Measurements from ENCODE around the gene FAM13C.
"Not testable (repeated sequence)": the region's sequence is repeated elsewhere in the genome, so short reads cannot be mapped to it uniquely, and the experiment has no call there.

Gene FAM13C

DNA sequence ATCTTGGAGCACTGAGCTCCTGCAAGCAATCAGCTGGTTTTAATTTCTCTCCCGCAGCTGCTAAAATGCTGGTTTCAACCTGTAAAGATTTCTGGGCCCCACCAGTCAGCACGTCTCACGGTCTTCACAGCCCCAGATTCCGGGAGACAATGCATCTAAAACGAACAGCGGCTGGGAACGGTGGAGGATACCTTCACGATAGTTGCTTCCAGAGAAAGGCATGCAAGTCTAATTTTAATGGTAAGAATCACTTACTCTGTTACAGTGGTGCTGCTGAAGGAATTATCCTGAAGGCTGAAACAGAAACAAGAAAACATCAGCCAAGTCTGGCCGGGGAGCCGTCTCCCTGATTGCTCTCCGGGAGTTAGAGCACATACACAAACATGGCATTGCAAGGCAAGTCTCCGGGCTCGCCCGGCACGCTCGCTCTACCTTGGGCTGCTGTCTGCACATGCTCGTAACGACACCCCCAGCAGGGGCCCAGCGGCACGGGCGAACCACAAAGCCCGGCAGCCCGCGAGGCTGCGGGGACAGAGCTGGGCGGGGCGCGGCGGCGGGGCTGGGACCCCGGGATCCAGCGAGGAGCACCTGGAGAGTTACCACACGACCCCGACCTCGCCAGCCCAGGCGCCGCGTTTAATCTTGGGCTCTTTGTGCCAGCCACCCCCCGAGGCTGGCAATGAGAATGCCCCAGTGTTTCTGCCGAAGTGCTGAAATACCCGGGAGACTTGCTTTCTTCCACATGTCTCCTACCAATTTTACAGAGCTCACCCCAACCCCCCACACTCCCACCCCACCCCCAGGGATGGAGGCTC lies at the start of gene FAM13C:
FAM13C (minus strand) TSS at position 406 of the 815 bp plus-strand sequence; CDS start at position 317, 89 bp downstream.
- peak; percentile 10 to 16 for DNase-seq

GRCh38 chr10:59405235-59405634 lies 42.9 kb upstream of the FAM13C start:
- DNase-seq = no peak

DNA sequence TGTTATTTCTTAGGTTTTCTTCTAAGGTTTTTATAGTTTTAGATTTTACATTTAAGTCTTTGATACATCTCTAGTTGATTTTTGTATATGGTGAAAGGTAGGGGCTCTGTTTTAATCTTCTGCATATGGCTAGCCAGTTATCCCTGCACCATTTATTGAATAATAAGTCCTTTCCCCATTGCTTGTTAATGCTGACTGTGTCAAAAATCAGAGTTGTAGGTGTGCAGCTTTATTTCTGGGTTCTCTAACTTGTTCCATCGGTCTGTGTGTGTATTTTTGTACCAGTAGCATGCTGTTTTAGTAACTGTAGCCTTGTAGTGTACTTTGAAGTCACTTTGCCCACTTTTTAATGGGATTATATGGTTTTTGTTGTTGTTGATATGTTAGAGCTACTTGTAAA lies 37.9 kb upstream of the FAM13C start:
- no peak for DNase-seq

DNA sequence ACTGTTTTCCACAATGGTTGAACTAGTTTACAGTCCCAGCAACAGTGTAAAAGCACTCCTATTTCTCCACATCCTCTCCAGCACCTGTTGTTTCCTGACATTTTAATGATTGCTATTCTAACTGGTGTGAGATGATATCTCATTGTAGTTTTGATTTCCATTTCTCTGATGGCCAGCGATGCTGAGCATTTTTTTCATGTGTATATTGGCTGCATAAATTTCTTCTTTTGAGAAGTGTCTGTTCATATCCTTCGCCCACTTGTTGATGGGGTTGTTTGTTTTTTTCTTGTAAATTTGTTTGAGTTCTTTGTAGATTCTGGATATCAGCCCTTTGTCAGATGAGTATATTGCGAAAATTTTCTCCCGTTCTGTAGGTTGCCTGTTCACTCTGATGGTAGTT lies 37.0 kb upstream of the FAM13C start:
- DNase-seq = not testable (repeated sequence)

DNA sequence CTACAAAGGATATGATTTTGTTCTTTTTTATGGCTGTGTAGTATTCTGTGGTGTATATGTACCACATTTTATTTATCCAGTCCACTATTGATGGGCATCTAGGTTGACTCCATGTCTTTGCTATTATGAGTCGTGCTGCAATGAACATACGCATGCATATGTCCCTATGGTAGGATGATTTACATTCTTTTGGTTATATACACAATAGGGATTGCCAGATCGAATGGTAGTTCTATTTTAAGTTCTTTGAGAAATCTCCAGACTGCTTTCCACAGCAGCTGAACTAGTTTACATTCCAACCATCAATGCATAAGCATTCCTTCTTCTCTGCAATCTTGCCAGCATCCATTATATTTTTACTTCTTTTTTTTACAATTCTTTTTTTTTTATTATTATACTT lies 35.6 kb upstream of the FAM13C start:
- no peak for DNase-seq

DNA sequence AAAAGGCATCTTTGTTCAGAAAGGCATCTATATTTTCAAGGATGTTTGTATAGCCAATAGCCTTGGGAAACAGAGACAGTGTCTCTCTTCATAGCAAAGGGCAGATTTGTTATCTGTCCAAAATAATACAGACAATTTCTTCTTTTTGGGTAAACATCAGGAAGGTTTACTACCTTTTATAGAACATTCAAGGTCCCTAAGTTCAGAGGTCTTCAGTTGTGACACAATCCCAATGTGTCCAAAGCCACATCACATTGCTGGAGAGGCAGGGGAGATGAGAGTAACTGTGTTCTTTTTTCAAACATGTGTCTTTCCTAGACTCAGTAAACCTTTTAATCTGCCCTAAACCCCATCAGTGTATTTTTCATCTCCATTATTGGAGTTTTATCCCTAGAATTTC lies 33.6 kb upstream of the FAM13C start:
- DNase-seq = no peak

DNA sequence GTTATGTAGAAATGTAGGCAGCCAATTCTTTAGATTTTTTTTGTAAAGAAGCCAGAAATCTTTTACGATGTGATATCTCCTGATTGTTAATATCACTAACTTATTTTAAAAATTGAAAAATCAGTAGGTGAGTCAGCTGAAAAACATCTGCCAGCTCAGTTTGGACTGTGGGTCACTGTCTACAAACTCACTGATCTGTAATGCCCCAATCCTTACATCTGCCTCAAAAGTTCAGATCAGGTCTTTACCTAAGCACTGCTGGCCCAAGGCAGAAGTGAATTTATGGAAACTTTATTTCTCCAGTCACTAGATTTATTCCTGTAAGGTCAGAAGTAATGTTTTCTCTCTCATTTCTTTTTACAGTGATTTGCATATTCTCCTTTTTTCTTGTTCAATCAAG lies 31.0 kb upstream of the FAM13C start:
- DNase-seq = no peak

DNA sequence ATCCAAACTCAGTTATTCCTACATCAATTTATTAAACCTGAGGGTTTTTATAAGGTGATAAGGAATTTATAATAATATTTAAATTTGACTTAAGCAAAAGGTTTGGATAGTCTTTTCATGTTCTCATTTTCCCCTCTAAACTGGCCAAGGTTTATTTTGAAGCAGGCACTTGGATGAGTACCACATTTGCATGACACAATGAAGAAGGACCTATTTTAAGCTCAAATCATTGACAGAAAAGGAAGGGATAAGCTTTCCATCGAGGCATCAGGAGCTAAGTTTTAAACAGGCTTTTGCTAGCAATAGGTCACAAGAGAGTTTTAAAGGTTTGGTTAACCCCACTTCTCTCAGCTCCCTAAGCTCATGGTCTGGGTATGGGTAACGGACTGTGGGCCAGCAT lies 28.7 kb upstream of the FAM13C start:
- no peak for DNase-seq

GRCh38 chr10:59388671-59388976 lies 26.3 kb upstream of the FAM13C start:
- DNase-seq = no peak

GRCh38 chr10:59387951-59388670 lies 25.8 kb upstream of the FAM13C start:
- DNase-seq = no peak

- DNase-seq = no peak
Observed at GRCh38 chr10:59384761-59385160, 22.4 kb upstream of the FAM13C start.

DNA sequence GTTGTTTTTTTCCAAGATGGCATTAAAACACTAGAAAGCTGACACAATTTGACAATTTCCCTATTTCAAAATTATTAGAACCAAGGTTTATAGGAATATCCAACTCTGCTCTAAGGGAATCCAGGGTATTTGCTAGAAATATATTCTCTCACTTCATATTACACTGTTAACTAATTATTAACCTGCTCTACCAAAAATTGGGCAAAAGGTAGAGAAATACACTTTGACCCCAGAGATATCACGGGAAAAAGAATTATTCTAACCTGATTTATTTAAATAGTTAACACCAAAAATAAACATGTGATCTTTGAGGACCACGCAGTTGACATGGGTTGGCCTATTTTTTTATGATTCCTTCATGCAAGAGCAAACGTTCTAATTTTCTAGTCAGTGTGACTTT lies 21.6 kb upstream of the FAM13C start:
- no peak for DNase-seq

DNA sequence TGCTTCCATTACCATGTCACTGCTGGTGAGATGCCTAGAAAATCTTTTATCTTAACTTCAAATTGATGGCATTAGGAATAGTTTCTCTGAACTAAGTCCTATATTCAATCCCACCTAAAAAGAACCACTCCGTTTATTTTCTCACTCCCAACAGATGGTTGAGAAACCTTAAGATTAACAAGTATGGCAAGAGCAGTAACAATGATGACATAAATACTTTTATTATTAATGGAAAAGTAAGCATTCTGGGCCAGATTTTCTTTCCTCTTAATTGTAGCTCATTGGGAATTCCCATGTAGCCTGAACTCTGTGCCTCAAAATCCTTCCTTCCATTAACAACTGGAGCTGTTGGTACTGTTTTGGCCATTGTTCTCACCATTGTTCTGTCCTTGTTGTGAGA lies 21.1 kb upstream of the FAM13C start:
- no peak for DNase-seq

- no peak for DNase-seq
Observed at GRCh38 chr10:59382831-59383295, 20.5 kb upstream of the FAM13C start.

DNA sequence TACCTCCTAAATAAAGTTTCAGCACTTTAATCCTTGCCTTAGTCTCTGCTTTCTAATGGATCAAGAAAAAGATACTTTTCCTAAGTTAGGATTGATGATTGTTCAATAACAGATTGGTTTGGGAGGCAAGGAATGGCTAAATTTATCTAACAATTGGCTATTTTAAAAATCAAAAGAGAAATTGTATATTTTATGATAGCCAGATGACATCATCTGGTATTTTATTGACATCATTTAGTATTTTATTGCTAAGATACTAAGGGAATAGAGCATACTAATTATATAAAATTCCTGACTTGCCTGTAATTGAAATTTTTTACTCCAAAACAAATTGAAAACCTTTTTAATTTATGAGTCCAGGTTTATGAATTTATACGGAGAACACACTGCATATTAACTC lies 19.3 kb upstream of the FAM13C start:
- DNase-seq = no peak

DNA sequence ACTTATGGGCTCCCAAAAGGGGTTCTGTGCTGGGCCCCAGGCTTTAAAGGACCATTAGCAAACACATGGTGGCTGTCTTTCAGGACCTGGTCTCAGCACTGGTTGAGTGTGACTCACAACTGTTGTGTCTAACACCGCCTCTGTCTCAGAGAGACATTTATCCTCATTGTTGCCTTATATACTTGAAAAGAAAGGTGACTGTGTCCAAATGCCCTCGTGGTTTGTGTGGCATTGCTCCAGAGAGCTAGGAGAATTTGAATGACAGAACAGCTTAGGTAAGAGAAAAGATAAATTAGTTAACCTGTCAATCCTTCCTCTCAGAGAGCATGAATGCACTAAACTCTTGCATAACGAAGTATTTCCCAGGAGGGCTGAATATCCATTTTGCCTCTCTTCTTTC lies 14.5 kb upstream of the FAM13C start:
- no peak for DNase-seq

- no peak for DNase-seq
Observed at GRCh38 chr10:59375990-59376389, 13.6 kb upstream of the FAM13C start.

DNA sequence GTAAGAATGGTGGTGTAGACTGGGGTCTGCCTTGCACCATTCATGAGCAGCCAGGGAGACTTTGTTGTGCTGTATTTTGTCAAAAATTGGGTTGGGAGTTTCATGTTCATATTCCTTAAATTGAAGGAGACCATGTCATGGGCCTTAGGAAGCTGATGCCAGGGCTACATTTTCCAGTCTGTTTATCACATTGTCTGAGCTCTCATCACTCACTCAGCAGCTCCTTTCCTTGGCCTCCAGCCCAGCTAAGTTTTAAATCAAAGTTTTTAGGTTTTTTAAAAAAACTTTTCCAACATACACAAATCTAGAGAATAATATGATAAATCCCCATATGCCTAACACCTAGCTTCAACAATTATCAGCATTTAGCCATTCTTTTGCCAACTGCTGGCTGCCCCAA lies 12.6 kb upstream of the FAM13C start:
- DNase-seq = no peak

DNA sequence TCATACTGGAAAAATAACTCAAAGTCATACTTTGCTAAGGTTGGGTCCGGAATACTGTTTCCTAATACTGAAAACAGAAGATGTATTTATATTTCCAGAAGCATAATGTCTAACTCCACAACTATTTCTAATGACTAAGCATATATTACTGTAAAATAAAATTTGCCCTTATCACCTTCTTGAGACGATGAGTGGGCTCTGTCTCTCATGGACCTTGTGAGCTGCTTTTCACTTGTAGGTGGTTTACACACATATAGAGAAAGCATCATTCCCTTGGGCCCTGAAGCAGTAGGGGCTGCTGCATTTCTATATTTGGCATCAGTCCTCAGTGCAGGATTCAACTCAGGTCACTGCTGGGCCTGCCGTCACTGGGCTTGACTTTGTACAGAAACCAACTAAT lies 10.7 kb upstream of the FAM13C start:
- no peak for DNase-seq

DNA sequence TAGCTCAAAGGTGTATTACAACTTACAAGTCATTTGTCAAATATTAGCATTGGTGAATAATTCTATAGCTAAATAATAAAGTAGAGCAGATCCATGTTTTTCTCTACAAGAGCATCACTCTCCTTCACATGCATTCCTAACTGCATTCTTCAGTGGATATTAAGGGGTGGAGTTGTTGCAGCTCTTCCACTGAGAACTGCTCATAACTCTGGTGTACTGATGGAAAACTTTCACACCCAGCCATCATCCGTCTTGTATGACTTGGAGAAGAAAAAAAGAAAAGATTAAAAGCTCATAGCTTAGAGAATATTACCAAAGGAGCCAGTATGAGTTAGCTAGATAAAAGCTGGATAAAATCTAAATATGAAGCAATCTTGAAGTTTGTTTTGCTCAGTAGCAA lies 10.2 kb upstream of the FAM13C start:
- no peak for DNase-seq

- no peak for DNase-seq
Observed at GRCh38 chr10:59366290-59366689, 3.9 kb upstream of the FAM13C start.

GRCh38 chr10:59363446-59363958 lies 1.2 kb upstream of the FAM13C start:
- DNase-seq = no peak

- peak in 1 of 2 donors; percentile 1 for DNase-seq
Observed at GRCh38 chr10:59362959-59363381, 621 bp upstream of the FAM13C start.

- DNase-seq = no peak
Observed at GRCh38 chr10:59361663-59362143, 646 bp downstream of the FAM13C start.

Data from stimulated activated CD4-positive, alpha-beta T cell treated with anti-CD3 and anti-CD28 coated beads, Interleukin-2, amount 100 ng/mL, for 24 hours (primary cell).